Brain microvascular endothelial cell (primary cell): ENCODE results near the gene DTWD2.

Experiments
- DNase-seq: peaks from one replicate; pipeline ENCODE4 v3.0.0-alpha.2; 2020
- H3K27ac ChIP-seq: fragments of 250-450 bp; sonication (Bioruptor Pico); 2 replicates; pipeline ENCODE4 v1.5.1; 2020; ENCODE audit warnings: mild to moderate bottlenecking, moderate library complexity
- H3K27me3 ChIP-seq: fragments of 250-450 bp; sonication (Bioruptor Pico); replicated peaks from 2 replicates; pipeline ENCODE4 v1.5.1; 2020; ENCODE audit warnings: mild to moderate bottlenecking
- H3K36me3 ChIP-seq: fragments of 250-450 bp; sonication (Bioruptor Pico); replicated peaks from 2 replicates; pipeline ENCODE4 v1.5.1; 2020; ENCODE audit warnings: mild to moderate bottlenecking
- H3K4me3 ChIP-seq: 2 replicates; pipeline ENCODE4 v1.5.1; 2011; ENCODE audit warnings: low read depth, mild to moderate bottlenecking, control low read depth, low read length, moderate library complexity
- in situ Hi-C: cut with HindIII; loops from 2 replicates; pipeline ENCODE4 v1.10.0; 2017; ENCODE audit warnings: low sequenced_read_pairs, low pct_ligation_motif_present
- TF ChIP-seq, protein P1 (sequence below): IDR thresholded peaks from 2 replicates; pipeline ENCODE4 v1.5.1; 2011; ENCODE audit warnings: low read depth, mild to moderate bottlenecking, moderate library complexity, low read length, control low read depth, inconsistent platforms; ENCODE audit errors: missing control alignments

DTWD2 gene

GRCh38 chr5:118832974-118833373, 155.4 kb downstream of the DTWD2 start:
- TF ChIP-seq, protein P1, sequence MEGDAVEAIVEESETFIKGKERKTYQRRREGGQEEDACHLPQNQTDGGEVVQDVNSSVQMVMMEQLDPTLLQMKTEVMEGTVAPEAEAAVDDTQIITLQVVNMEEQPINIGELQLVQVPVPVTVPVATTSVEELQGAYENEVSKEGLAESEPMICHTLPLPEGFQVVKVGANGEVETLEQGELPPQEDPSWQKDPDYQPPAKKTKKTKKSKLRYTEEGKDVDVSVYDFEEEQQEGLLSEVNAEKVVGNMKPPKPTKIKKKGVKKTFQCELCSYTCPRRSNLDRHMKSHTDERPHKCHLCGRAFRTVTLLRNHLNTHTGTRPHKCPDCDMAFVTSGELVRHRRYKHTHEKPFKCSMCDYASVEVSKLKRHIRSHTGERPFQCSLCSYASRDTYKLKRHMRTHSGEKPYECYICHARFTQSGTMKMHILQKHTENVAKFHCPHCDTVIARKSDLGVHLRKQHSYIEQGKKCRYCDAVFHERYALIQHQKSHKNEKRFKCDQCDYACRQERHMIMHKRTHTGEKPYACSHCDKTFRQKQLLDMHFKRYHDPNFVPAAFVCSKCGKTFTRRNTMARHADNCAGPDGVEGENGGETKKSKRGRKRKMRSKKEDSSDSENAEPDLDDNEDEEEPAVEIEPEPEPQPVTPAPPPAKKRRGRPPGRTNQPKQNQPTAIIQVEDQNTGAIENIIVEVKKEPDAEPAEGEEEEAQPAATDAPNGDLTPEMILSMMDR = no peak
- in situ Hi-C loops = no loop called here
- Histone ChIP-seq H3K4me3 (no peak overlapping the region), H3K27me3 (no peaks in the 10 kb centered on the region), H3K36me3 (no peaks in the 10 kb centered on the region), H3K27ac (no peak overlapping the region)
- DNase-seq = no peak

- Histone ChIP-seq H3K36me3 (no peaks in the 10 kb centered on the region), H3K4me3 (no peak overlapping the region), H3K27ac (no peak overlapping the region), H3K27me3 (no peaks in the 10 kb centered on the region)
- no peak for DNase-seq
- TF ChIP-seq, protein P1 = no peak
- in situ Hi-C loops = no loop called here
Measured at GRCh38 chr5:118825226-118825625, 163.1 kb downstream of the DTWD2 start.

GRCh38 chr5:118818604-118819003, 169.7 kb downstream of the DTWD2 start:
- no peak overlapping the region for H3K27ac ChIP-seq
- no peaks in the 10 kb centered on the region for H3K27me3 ChIP-seq
- TF ChIP-seq, protein P1 = no peak
- H3K4me3 ChIP-seq = no peak overlapping the region
- no peak for DNase-seq
- no peaks in the 10 kb centered on the region for H3K36me3 ChIP-seq
- in situ Hi-C loops = no loop called here

GRCh38 chr5:118808441-118808840, 179.9 kb downstream of the DTWD2 start:
- no peak overlapping the region for H3K4me3 ChIP-seq

GRCh38 chr5:118806571-118806970, 181.8 kb downstream of the DTWD2 start:
- DNase-seq = no peak
- in situ Hi-C loops = no loop called here
- TF ChIP-seq, protein P1 = no peak
- H3K27me3 ChIP-seq = no peaks in the 10 kb centered on the region
- H3K36me3 ChIP-seq = no peaks in the 10 kb centered on the region
- H3K27ac ChIP-seq = no peak overlapping the region
- H3K4me3 ChIP-seq = no peak overlapping the region

More at GRCh38 chr5:118808441-118808840, 179.9 kb downstream of the DTWD2 start:
- TF ChIP-seq, protein P1 = no peak
- no peaks in the 10 kb centered on the region for H3K36me3 ChIP-seq
- no peak for DNase-seq
- H3K27ac ChIP-seq = no peak overlapping the region
- in situ Hi-C loops = no loop called here
- H3K27me3 ChIP-seq = no peaks in the 10 kb centered on the region

DNA sequence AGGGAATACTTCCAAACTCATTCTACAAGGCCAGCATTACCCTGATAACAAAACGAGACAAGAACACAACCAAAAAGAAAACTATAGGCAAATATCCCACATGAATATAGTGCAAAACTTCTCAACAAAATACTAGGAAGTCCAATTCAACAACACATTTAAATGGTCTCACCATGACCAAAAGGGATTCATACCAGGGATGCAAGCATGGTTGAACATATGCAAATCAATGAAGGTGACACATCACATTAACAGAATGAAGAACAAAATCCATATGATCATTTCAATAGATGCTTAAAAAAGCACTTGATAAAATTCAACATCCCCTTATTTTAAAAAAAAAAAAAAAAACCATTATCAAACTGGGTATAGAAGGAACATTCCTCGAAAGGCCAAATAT, 186.0 kb downstream of the DTWD2 start:
- in situ Hi-C loops = no loop called here
- Histone ChIP-seq H3K27me3 (no peaks in the 10 kb centered on the region), H3K4me3 (no peak overlapping the region), H3K36me3 (no peaks in the 10 kb centered on the region), H3K27ac (no peak overlapping the region)
- TF ChIP-seq, protein P1 = no peak
- no peak for DNase-seq
